OCI-M1 (cell line): ENCODE measurements around the gene HMGN1.
"Not testable (repeated sequence)": the region's sequence is repeated elsewhere in the genome, so short reads cannot be mapped to it uniquely, and the experiment has no call there.

Experiments used
- DNase-seq: peaks from one replicate; lab custom pipeline; 2025; lab: John Stamatoyannopoulos, UW

Gene HMGN1, protein sequence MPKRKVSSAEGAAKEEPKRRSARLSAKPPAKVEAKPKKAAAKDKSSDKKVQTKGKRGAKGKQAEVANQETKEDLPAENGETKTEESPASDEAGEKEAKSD

DNA sequence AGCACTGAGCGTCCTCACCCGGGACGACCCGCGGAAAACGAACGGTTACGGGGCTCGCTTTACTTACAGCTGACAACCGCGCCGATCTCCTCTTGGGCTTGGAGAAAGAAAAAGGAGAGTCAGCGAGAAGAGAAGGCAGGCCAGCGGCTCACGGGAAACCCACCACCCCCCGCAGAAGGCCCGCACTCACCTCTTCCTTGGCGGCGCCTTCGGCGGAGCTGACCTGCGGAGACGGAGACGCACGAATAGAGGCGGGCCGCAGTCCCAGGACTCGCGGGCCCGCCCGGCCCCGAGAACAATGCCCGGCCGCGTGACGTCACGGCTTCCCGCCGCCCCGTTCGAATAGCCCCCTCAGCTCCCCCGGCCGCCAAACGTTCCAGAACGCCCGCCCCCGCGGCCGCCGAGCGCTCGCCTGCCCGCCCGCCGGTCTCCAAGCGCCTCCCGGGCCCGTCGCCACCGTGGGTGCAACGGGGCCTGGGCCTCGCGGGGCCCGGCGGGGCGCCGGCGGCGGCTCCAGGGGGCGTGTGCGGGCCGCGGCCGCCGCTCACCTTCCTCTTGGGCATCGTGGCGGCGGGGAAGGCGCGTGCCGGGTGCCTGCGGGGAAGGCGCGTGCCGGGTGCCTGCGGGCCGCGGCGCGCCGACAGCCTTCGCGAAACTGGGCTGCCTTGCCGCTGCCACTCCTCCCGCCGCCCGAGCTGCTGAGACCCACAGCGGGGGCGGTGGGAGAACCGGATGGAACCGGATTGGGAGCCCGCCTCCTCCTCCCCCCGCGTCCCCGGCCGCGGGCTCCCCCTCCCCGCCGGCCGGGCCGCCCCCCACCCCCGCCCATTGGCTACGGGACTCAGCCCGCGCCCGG is at the start of gene HMGN1:
TSS of gene HMGN1 (minus strand) at position 734 of the 856 bp plus-strand sequence. CDS start at position 563, 171 bp downstream.
- peak; percentile 99 for DNase-seq

DNA sequence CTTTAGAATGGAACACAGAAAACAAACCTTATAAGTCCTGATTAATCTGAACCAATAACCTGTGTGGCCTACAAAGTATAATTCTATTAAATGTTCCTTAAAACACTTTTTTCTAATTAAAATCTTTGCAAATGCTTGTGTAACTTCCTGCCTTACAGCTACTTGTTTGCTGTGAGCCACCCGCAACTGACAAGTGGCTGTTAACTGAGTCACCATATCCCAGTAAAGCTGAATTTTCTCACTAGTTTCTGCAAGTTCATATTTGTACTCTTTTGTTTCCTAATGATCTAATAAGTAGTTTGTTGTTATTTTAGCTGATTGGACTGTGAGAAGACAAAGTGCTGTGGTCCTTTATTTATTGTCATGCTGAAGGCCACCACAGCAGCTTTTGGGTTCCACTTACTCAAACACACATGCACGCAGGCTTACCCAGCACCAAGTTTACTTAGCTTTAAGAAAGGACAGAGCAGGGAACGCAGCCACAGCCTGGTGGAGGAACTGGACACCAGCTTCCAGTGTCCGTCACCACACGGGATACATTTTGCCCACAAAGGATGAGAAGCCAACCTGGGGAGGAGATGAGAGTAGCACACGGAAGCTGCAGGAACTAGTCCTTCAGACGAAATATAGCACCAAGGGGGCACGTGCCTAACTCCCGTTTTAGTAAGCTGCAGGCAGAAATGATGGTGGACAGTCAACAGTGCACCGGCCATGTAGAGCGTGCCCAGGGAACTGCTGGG is 48.9 kb upstream of the HMGN1 start:
- DNase-seq, result no peak

DNA sequence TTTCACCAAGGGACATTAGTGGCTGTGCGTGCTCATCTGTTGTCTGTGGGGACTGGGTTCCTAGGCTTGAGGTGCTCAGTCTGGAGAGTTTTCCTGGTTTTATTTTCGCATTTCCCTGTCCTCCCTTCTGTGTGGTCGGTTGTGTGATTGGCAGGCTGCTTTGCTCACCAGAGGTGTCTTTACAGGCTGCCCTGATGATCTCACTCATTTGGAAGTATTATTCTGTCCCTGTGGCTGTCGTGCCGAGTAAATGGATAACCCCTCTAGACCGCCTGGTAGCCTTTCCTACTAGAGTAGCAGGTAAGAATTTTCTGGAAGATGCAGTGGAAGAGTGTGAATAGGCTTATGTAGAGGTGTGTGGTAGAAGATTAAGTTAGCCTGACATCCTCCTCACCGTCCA is 44.1 kb upstream of the HMGN1 start:
- DNase-seq, result no peak

DNA sequence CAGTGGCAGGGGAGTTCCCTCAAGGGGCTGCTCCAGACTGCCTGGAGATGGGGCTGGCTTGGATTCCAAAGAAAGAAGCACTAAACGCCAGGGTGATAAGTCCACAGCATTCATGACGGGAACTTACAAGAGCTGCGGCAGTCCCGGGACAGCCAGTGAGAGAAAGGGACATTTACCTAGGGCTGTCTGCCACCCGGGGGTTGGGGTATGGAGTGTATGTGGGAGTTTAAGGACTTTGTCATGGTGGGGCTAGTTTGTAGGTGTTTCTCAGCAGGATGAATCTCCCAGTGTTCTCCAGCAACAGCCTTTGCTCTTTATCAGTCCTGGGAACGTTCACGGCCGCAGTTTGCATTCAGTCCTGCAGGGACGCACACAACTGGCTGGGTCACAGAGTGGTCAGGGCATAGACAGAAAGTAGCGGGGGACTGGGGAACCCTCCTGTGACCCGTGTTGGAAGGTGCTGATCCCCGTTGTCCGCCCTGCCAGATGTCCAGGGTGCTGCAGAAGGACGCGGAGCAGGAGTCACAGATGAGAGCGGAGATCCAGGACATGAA is 41.4 kb upstream of the HMGN1 start:
- no peak for DNase-seq

DNA sequence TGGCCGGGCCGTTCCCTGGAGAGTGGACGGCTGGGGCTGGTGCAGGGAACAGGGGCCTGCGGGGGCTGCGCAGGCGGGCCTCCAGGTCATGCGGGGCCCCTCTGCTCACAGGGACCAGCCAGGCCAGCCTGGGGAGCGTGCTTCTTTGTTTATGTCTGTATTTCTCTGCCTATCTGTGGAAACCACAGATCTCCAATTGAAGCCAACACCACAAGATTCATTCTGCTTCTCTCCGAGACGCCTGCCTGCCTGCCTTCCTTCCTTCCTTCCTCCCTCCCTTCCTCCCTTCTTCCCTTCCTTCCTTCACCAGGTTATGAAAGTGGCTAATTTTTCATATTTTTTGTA is 39.9 kb upstream of the HMGN1 start:
- no peak for DNase-seq

DNA sequence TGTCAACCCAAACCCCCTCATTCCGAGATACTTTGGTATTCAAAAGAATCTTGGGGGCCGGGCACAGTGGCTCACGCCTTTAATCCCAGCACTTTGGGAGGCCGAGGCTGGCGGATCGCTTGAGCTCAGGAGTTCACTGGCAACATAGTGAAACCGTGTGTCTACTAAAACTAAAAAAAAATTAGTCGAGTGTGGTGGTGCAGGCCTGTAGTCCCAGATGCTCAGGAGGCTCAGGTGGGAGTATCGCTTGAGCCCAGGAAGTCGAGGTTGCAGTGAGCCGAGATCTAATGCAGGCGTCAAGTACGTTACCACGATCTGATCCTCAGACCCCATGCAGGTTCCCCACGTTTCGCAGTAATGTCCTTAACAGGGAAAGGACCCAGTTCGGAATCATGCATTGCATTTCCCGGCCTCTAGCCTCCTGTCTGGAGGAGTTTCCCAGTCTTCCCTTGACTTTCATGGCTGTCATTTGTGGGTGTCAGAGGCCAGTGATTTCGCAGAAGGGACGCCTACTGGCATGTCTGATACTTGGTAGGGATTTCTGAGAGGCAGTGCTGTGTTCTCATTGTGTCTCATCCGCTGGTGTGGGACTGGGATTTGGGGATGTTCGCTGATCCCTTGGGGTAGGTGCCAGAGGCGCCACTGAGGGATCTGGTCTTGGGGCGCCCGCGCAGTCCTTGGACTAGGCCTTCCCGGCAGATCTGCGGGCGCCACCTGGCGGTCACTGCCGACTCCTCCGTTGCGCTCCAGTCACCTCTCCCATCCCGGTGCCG is 39.3 kb upstream of the HMGN1 start:
- DNase-seq, result peak; percentile 97

DNA sequence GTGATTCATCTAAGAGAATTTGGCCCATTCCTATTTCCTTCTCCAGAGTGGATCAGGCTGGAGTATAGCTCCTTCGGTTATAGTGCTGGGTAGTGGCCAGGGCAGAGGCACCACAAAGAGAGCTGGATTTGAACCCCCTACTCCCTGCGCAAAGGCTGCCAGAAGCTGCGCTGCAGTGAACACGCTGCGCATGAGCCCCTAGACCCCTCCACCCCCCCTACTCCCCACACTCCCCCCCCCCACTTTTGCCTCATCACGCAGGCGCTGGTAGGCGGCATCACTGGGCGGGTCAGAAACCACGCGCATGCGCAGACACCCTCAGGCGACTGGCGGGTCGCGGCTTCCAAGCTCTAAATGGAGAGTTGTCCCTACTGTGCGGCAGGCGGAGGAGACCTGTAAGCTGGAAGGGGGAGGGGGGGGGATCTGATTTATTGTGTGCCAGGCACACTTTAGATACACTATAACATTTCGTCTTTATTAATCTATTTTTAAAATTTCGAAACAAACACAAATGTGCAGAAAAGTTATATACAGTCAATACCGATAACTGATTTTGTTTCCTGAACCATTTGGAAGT is 38.7 kb upstream of the HMGN1 start:
- DNase-seq, result peak; percentile 98

DNA sequence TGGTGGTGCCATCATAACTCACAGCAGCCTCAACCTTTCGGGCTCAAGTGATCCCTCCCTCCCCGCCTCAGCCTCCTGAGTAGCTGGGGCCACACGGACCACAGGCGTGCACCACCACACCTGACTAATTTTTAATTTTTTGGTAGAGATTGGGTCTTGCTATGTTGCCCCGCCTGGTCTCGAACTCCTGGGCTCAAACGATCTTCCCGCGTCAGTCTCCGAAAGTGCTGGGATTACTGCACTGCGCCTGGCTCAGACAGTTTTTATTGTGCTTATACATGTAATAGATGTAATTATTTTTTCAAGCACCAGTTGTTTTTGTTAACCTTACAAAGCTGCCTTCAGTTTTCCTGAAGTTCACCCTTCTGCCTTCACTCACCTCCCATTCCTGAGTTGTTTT is 38.0 kb upstream of the HMGN1 start:
- DNase-seq, result no peak

DNA sequence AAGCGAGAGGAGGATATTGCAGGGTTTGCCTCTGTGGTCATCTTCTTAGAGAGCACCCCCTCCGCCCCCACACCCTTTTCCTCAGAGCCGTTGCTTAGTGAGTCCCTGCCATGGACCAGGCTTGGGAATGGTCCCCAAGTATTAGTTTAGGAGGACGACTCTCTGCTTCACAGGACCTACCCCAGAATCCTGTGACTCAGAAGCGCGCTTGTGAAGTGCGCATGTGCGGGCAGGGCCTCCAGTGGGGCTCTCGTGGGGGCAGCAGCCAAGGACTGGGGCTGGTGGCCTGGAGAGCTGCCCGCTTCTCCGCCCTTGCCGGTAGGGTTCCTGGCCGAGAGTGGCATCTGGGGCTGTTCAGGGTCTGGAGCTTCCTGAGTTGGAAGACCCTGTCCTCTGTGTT is 37.3 kb upstream of the HMGN1 start:
- no peak for DNase-seq

DNA sequence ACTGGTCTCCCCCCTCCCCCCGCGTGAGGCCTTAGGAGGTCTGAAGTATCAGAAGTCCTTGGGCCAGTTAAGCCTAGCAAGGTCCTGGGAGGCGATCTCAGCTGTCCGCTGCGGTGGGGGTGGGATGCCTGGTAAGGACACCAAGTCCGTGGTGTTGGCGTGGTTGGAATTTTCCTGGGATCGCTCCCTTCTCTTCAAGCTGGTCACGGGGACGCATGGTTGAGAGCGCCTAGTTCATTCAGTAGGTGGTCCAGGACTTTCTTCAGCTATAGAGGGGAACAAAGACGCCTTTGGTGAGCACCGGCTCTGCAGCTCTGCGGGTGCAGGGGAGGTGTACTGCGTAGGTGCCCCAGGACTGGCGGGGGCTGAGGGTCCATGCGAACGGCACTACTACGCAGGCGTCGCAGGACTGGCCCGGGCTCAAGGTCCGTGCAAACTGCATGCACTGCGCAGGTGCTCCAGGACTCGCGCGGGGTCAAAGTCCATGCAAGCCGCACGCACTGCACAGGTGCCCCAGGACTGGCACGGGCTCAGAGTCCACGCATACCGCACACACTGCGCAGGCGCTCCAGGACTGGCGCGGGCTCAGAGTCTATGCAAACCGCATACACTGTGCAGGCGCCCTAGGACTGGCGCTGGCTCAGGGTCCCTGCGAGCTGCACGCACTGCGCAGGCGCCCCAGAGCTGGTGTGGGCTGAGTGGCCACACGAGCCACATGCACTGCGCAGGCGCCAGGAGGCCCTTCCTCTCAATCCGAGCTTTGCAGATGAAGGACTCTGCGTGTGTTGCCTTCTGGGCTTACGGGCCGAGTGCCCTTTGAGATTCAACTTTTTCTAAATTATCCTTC is 36.6 kb upstream of the HMGN1 start:
- no peak for DNase-seq

DNA sequence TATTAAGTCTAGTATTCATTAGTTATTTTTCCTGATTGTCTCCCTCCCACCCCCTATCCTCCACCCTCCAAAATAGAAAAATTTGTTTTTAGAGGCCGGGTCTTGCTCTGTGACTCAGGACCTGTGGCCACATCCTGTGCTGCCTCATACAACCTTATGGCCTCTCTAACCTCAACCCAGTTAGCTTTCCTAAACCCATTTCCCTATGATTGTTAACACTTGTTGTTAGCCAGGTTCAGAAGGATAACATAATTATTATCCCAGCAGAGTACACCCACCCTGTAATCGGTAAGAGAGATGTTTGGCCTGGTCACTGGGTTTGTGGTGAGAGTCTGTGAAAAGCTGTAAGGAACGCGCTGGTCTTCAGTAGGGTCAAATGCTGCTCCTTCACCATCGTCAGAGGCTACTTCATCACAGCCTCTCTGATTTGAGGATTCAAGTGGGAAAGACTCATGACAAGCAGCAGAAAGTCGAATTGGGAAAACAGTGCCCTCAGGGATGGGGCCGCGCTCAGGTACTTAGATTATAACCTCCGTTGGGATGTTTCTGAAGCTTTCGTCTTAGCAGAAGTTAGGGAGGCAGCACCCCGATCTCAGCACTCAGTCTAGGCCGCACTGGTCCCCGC is 35.9 kb upstream of the HMGN1 start:
- no peak for DNase-seq

DNA sequence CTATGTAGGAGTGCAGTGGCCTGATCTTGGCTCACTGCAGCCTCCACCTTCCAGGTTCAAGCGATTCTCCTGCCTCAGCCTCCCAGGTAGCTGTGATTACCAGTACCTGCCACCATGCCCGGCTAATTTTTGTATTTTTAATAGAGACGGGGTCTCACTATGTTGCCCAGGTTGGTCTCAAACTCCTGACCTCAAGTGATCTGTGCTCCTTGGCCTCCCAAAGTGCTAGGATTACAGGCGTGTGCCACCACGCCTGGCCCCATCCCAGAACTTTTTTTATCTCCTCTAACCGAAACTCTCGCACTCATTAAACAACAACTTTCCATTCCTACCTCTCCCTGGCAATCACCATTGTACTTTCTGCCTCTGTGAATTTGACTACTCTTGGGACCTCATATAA is 33.2 kb upstream of the HMGN1 start:
- not testable (repeated sequence) for DNase-seq

DNA sequence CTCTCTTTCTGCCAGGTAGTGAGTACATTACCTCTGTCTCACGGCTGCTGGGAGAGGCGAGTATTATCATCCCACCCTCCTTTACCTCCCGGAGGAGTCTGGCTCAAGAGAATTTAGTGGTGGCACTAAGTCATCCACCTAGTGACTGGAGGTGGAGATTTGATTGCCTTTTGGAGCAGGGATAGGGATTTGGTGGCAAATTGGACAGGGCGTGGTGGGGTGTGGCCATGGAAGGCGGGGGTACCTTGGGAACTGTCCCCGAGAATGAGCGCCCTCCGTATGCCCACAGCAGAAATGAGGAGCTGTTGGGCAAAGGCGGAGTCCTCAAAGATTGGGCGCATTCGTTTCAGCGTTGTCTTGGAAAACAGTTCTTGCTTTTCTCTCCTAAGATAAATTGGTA is 32.1 kb upstream of the HMGN1 start:
- DNase-seq, result peak; percentile 58

DNA sequence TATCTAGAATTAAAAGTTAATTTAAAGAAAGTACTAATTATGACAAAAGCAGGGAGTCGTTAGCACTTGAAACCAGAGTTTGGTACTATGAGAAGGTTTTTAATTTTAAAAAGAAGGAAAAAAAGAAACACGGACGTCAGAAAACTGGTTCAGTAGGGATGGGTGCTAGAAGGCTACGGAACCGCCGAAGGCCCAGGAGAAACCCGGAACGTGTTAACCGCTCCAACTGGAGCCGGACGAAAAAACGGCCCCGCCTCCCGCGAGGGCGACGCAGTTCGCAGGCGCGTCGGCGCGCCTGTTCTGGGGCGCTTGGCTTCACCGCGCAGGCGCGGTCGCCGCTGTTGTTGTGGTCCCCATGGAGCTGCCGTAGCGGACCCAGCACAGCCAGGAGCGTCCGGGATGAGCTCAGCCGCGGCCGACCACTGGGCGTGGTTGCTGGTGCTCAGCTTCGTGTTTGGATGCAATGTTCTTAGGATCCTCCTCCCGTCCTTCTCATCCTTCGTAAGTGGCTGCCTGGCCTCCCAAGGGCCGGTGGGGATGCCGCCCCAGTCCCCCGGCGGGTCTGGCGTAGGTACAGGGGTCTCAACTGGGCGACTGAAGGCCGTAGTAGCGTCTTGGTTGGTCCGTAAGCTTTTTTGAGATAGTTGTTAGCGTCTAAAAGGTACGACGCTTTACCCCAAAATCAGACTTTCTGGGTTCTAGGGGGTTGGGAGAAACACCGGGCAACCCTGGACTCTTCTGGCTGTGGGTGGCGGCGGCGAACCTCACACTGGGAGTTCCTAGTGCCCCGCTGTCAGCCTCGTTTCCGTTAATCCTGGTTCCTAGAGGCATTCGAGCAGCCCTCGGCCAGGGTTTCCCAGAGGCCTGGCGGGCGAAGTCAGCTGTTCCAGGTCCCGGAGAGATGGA is 31.4 kb upstream of the HMGN1 start:
- peak; percentile 99 for DNase-seq

DNA sequence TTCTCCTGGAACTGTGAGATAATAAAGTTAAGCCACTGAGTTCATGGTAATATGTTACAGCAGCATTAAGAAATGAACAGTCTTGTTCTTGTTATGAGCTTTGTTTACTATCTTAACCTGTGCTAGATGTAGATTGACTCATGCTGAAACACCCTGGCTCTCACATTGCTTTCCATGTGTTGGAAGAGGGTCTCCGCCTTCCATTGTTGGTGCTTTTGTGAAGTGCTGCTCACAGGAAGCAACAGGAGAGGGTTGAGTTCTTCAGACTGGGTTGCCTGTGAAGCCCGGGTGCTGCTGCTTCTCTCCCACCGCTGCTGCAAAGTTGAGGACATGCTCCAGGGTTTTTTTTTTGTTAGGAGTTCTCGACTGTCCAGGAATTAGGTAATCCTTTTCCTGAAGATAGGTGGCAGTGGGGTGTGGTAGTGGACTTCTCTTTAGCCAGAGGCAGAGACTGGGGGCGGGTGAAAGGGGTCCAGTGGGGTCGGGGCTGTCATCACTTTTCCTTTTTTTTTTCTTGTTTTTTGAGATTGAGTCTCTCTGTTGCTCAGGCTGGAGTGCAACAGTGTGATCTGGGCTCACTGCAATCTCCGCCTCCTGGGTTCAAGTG is 28.7 kb upstream of the HMGN1 start:
- peak; percentile 37 for DNase-seq

DNA sequence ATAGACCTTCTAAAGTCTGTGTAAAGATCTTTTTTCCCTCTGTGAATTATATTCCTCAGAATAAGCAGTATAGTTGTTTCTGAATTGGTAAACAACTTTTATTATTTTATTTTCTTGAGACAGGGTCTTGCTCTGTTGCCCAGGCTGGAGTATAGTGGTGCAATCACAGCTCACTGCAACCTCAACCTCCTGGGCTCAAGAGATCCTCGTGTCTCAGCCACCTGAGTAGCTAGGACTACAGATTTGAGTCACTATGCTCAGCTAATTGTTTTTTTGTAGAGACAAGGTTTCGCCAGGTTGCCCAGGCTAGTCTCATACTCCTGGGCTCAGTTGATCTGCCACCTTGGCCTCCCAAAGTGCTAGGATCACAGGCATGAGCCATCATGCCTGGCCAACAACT is 26.6 kb upstream of the HMGN1 start:
- no peak for DNase-seq

DNA sequence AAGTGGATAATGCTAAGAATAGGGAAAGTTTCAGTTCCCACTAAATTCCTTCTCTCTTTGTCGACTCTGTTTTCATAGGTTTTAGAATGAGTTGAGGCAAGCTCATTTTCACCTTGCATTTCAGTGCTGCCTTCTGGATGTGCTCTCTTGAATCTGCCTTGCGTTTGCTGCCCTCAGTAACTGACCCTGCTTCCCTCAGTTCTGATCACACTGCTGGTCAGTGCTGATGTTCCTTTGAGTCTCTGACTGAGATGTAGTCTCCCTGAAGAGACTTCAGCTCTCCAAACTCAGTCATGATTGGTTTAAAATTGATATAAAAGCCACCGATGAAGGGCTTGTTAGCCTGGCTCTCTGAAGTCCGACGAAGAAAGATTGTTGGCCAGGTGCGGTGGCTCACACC is 25.2 kb upstream of the HMGN1 start:
- no peak for DNase-seq

DNA sequence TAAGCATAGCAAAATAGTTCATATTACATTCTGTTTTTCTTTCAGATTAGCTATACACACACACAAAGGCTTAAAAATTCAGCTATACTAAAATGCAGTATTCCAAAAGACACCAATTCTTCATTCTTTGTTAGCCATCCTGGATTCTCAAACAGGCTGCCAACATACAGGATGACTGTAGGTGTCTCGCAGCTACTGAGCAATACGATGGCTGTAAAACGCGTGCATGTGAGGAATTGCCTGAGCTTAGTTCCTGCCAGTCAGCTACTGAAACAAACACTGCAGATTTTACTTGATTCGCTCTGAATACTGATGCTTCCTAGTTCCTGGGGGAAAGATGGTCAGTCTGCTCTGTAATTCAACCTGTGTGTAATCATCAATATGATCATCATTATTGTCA is 24.7 kb upstream of the HMGN1 start:
- DNase-seq, result peak; percentile 89

DNA sequence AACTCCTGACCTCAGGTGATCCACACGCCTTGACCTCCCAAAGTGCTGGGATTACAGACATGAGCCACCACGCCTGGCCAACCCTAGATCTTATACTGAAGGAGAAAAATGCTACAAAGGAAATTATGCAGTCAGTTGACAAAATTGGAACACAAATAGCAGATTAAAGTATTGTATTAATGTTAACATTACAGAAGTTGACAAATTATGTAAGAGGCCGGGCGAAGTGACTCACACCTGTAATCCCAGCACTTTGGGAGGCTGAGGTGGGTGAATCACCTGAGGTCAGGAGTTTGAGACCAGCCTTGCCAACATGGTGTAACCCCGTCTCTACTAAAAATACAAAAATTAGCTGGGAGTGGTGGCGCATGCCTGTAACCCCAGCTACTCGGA is 21.0 kb upstream of the HMGN1 start:
- not testable (repeated sequence) for DNase-seq
